Medulla oblongata (tissue), 1 donor: Measurements from ENCODE around the gene CRB2.
"Not testable (repeated sequence)": the region's sequence is repeated elsewhere in the genome, so short reads cannot be mapped to it uniquely, and the experiment has no call there.

ENCODE experiments used
- DNase-seq: peaks from one replicate; pipeline ENCODE4 v3.0.0-alpha.2; 2015; ENCODE audit errors: extremely low spot score

The CRB2 gene

DNA sequence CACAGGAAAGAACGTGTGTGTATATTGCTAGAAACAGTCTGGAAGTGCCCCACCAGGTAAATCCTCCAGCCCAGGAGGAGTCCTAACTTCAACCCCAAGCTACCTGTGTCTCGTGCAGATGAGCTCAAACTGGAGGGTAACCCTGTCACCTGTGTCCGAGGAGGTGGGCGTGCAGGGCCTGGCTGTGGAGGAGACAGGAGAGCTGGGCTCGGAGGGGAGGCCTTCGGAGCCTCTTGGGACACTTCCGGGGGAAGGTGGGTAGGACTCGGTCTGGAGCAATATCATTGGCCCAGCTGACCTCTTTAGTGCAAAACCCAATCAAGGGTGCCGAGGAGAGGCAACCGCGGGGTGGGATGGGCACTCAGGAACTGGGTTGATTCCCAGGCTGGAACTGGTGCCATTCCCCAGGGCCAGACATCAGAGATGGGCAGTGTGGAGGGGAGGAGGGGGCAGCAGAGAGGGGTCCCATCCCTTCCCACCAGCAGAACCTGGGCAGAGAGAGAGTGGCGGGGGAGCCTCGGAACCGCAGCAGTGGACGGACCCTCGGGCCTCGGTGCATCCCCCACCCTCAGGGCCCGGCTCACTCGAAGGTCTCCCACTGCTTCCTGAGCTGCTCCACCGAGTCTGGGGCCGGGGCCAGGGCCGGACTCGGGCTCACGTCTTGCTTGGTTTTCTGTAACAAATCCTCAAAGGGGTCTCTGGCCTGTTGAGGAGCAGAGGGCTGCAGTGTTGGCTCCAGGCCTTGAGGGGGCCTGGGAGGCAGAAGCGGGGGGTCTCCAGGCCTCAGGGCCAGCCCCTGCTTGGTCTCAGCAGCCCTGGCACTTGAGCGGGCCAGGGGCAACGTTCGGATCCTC, 25.1 kb downstream of the CRB2 start:
- DNase-seq = no peak

DNA sequence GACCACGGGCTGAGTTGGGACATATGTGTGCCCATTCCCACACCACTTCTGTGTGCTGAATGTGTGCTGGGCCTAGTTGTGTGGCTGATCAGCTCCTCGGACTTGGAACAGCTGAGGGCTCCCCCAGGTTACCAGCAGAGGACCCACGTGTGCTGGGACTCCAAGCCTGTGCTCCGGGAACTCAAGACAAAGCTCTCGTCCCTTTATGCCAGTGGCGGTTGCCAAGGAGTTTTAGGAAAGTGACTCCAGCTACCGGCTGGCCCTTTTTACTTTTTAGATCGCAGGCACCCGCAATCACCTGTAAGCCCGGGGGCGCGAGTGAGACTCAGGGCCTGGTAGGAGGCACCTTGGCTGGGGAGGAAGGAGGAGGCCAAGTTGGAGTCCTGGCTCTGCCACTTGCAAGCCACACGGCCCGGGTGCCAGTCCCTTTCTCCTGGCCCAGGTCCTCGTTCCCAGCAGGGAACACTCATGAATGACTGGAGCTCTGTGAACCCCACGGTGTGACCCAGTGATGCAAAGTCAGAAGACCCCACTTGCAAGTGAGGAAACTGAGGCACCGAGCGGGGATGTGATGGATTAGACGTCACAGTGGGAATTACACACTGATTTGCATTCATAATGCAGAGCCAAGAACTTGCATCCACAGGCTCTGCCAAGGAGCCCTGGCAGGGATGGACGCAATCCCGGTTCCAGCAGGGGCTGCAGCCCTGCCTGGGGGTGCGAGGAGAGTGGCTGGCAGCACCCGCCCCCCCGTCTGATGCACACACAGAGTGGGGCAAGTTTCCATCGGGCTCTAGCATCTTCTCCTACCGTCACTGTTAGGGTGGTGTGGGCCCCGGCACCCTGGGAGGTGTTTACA, 26.9 kb downstream of the CRB2 start:
- DNase-seq = peak; percentile 72

DNA sequence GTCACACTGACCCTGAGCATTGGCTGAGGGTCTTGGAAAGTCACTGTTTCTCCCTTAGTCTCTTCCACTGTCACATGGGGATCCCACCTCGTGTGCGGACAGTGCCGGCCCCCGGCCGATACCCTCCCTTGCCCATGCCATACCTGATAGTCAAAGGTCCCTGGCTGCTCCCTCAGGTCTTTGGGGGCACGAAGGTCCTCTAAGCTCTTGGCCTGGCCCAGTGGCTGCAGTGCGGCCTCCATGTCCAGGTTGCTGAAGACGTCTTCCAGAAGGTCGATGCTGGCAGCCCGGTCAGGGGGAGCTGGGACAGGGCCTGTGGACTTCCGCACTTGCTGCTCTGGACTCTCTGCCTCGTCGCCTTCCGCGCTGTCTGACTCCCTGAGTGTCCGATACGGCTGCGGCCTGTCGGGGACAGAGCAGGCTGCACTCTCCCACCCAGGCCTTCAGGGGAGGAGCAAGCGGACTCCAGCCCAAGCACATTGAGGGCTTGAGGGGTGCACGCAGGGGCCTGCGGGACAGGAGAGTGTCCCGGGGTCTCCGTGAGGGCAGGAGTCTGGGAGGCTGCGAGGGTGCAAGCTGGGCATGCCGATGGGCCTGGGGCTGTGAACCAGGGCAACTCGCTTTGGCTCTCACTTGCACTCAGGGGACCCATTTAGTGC, 27.6 kb downstream of the CRB2 start:
- no peak for DNase-seq

DNA sequence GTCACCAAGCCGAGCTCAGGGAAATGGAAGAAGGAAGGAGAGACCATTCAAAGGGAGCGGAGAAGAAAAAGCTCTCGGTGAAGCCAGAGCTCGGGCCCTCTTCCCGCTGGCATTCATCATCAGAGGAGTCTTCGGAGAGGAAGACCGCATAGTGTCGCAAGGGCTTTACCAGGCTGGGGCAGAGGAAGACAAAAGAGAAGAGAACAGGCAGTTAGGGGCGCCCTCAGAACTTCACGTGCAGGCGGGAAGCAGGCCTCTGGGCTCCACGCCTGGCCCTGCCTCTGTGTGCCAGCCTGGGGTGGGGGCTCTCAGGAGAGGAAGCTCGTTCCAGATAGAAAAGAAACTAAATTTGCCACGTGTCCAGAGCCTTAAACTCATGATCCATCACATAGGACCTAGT, 31.7 kb downstream of the CRB2 start:
- DNase-seq = no peak

DNA sequence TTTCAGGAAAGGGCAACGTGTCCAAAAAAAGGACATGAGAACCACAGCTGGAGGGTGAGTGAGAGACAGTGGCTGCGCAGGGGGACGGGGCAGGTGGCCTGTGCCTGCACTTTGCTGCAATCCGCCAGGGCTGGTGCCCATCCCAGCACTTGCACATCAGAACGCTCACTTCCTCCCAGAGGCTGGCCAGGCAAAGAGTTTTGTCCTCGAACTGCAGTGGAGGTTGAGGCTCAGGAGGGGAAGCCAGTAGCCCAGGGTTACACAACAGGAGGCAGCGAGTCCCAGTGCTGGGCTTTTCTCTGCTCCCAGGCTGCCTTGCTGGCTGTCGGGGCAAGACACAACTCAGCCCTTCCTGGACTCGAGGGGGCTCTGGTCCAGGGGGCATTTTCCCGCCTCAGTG, 33.1 kb downstream of the CRB2 start:
- no peak for DNase-seq

DNA sequence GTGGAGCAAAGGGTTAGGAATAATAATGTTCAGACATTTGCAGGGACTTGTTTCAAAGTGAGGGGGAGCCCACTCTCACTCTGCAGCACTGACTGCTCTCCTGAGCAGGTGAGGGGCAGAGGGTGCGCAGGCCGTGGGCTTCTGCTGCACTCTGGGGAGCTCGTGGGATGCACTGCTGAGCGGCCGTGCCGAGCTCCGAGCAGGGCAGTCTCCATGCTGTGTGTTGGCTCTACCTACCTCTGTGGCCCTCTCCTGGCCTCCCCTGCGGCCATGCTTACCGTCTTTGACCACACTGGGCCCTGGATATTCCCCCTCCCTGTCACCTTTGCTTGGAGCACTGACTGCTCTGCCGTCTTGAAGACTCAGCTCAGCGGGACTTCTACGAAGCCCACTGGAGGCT, 33.7 kb downstream of the CRB2 start:
- DNase-seq = no peak

DNA sequence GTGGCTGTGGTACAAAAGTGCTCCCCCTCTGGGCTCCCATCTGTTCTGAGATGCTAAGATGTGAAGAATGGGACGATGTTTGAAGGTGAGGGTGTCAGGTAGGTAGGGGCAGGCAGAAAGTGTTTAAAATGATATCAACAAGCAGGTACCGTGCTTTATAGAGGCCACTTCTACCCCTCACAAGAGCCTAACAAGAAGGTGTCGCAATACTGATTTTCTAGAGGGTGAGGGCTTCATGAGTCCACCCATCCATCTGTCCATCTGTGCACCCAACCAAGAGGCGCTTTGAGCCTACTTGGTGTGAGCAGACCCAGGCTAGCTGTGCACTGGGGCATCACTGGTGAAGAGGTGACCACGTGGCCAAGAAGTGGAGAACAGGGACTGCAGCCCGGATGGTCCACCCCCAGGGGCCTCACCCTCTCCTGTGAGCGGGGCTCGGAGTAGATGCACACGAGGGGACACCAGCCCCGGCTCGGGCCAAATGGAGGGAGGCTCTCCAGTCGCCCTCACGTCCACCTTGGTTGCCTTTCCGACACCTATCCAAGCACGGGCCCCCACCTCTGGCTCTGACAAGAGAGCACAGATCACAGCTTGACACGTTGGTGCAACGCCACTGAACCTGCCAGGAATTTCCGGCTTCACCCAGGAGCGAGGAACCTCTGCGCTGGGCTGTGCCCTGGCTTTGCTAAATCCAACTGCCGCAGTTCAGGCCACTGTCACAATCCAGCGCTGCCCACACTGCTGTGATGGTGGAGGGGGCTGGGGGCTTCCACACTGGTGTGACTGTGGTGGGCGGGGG, 34.5 kb downstream of the CRB2 start:
- DNase-seq = no peak

DNA sequence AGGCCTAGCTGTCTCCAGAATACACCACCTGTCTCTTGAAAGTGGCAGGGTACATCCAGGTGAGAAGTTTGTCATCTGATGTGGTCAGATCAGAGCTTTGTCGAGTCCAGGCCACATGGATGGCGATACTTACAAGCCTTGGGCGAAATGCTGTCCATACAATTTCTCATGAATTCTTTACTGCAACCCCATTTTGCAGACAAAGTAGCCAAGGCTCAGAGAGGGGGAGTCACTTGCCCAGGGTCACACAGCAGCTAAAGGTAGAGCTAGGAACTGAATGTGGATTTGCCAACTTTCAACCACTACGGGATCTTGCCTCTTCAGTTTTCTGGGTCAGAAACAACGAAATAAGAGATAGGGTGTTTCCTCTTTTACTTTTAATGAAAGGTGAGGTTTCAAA, 35.2 kb downstream of the CRB2 start:
- no peak for DNase-seq

DNA sequence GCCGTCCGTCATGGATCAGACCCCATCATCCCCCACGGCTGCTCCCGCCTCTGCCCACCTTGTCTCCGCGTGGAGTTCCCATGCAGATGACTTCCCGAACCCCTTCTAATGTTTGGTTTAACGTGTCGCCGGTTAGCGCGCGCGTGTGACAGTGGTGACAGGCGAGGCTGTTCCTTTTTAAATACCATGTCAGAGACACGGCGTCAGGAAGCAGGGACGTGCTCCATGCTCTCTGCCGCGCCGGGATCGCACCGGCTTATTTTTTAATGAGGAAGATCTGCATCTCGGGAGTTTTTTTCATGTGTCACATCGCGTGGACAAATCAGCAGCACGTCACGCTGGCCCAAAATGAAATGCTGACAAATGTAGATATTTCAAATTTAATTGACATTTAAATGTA, 35.9 kb downstream of the CRB2 start:
- no peak for DNase-seq

DNA sequence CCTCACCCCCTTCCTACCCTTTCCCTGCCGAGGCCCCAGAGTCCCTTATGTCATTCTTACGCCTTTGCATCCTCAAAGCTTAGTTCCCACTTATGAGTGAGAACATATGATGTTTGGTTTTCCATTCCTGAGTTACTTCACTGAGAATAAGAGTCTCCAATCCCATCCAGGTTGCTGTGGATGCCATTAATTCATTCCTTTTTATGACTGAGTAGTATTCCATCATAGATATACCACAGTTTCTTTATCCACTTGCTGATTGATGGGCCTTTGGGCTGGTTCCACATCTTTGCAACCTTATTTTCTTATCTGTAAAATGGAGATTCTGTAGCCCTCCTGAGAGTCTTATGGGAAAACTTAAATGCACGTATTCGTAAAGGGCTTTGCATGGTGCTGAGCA, 36.8 kb downstream of the CRB2 start:
- DNase-seq = no peak

DNA sequence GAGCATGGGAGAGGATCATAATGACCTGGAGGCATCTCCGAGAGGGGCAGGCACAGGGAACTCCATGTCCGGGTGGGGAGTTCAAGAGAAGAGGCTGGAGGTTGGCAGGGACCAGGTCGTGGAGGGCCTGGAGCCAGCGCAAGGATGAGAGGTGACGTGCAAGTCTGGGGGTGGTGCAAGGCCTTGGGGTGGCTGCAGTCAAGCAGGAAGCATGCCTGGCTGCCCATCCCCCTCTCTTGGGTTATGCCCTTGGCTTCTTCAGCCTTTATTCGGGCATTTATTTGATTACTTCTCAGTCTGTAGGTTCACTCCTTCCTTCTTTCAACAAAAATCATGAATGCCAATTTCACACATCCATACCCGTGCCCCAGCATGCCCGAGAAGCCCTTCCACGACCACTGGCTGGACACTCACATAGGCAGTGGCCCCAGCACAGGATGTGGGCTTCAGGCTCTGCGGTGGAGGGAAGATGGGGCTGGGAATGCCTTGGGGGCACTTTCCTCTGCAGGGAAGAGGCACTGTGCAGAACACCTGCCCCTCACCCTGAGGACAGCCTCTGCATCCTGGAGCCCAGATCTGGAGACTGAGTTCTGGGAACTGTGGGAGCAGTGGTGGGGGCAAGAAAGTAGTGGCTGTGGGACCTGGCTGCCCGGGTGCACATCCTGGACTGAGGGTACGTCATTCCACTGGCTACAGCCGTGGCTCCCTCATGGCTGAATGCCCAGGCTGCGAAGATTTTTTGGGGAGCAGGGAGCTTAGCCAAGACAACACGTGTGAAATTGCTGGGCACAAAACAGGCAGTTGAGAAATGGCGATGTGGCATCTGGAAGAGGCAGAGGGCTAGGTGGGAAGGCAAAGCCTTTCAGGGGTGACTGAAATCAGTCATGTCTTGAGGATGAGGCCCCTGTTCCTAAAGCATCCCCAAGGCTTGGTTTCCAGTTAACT, 38.6 kb downstream of the CRB2 start:
- DNase-seq = no peak

DNA sequence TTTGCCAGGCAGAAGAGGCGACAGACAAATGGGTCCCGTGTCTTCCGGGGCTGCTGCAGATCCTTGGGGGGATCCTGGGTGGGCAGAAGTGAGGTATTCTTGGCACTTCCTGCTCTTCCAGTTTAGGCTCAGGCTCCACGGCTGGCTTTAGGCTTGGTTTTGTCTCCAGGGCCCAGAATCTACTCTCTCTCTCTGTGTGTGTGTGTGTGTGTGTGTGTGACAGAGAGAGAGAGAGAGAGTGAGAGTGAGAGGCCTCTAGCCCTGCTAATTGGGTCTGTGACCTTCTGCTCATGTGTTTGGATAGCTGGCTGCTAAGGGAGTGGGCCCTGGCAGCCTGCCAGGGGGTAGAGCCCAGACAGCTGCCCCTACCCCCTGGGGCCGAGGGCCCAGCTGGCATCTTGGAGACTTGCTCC, 39.3 kb downstream of the CRB2 start:
- DNase-seq = no peak

DNA sequence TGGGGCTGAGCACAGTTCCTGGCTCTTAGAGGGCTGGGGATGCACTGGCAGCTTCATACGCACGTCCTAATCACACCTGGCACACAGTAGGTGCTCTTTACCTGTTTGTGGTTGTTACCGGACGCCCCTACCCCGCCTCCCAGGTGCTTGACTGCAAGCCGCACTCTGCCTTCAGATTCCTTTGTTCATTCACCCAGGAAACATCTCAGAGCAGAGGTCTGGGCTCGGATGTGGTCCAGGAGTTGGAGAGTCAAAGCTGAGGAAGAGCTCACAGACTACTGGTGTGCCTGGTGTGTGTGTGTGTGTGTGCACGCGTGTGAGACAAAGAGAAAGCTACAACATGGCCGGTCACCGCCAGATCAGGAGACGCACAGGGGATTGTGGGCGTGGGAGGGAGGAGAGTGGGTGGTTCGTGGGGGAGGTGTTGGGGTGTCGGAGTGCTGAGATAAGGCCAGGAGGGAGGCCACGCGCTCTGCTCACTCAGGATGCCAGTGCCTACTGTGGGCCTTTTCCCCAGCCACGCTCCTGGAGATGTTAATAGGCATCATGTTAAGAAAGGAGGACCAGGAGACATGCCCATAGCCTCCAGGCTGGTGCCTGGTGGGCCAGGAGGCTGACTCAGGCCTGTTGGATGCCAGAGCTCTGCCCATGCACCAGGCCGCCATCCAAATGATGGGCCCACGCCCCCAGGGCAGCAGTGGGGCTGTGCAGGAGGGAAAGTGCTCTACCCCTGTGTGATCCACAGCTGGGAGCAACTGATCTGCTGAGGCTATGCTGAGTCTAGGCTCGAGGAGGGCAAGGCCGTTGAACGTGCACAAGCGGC, 39.9 kb downstream of the CRB2 start:
- no peak for DNase-seq

DNA sequence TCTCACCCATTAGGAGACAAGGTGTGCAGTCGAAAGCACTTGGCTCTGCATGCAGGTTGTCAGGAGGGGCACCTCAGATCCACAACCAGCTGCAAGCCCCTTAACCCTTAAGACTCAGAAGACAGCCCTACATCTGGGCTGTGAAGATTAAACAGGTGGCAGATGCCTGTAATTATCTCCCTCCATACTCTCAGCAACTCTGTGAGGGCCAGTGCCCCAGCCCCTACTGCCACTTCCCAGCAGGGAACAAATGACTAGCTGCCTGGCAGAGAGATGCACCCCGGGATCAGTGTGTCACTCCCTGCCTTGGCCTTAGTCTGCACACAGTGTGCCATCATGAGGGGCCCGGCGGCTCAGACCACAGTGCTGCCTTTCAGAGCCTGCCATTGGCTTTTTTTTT, 42.0 kb downstream of the CRB2 start:
- DNase-seq = no peak

DNA sequence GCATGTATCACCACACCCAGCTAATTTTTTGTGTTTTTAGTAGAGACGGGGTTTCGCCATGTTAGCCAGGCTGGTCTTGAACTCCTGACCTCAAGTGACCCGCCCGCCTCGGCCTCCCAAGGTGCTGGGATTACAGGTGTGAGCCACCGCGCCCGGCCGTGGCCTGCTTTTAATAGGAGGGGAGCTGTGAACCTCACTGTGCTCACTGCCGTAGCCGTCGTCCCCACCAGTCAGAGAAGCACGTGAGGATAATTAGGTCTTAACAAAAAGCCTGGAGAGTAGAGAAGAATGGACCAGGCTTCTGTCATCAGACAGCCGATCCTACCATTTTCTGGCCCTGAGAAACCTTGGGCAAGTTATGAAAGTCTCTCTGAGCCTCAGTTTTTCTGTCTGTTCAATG, 42.9 kb downstream of the CRB2 start:
- DNase-seq = not testable (repeated sequence)

DNA sequence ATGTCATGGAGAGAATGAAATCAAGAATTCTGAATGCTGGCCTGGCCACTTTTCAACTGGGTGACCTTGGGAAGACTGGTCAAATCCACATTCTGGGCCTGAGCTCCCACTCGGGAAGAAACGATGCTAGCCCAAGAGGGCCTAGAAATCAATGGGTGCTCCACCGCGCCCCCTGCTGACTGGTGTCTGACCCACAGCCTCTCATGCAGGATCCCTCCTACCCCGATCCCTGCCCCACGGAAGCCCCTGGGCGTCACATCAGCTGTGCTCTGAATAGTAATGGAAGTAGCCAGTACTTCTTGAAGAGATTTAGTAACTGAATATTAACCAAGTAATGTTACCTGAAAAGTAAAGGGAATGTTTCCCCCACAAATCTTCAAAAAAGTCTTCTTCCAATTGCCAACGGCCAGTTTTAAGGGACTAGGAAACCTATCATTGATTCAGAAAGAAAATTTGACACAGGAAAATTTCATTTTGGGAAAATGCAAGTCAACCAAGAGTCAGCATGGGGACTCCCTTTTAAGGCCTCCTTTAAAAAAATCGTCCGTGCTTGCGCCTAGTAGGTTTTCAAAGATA, 43.9 kb downstream of the CRB2 start:
- DNase-seq = no peak

DNA sequence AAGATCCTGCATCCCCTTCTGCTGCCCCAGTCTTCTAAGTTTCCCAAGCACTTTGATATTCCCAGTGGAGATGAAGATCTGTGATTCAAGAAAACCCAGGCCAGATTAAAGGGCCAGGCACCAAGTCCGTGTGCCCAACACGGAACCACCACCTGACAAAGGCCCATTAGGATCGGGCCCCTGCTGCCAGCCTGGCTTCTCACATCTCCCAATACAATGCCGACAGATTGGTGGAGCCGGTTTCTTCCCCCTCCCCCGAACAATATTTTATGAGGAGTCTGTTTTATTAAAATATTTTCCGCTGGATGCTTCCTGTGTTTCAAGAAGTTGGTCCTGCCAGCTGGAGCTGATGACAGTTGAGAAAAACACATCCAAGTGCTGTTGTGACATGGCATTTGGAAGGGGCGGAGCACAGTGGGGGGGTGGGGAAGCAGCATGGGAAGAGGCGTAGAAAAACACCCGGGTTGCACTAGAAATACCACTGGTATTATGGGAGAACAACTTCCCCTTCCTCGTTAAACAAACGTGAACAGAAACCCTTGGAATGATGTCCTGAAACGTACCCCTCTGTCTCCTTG, 45.0 kb downstream of the CRB2 start:
- no peak for DNase-seq

DNA sequence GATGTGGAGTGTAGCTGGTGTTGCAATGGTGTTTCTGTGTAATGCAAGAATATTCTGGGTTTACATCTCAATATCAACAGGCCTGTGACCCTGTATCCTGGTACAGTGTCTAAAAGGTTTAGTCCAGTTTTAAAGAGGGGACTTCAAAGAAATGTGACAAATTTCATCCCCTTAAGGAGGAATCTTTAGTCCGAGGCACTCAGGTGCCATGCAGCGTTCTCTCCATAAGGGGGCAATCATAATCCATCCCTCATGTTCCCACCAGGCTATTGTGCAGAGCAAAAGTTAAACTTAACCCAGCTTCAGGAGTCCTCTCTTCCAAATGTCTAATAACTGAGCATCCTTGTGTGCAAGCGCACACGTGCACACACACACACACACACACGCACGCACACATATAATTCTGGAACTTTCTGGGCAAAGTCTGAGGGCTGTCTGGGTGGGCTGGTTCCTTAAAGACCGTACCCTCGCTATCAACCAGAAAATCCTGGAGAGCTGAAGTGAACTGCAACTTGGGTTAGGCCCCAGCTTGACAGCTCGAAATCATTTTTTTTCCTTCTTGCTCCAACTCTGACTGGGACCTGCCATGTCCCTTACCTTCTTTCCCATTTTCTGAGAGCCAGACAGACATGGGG, 46.0 kb downstream of the CRB2 start:
- peak; percentile 69 for DNase-seq
